HG02571 (cell line): ENCODE measurements around the gene FKBP9.
"Not testable (repeated sequence)": the region's sequence is repeated elsewhere in the genome, so short reads cannot be mapped to it uniquely, and the experiment has no call there.

Experiments
- ATAC-seq: cut with Tn5 transposase; IDR thresholded peaks from one replicate; pipeline ENCODE4 v1.9.1; 2021; ENCODE audit warnings: mild to moderate bottlenecking, moderate library complexity; ENCODE audit not compliant: unreplicated experiment

The FKBP9 gene

DNA sequence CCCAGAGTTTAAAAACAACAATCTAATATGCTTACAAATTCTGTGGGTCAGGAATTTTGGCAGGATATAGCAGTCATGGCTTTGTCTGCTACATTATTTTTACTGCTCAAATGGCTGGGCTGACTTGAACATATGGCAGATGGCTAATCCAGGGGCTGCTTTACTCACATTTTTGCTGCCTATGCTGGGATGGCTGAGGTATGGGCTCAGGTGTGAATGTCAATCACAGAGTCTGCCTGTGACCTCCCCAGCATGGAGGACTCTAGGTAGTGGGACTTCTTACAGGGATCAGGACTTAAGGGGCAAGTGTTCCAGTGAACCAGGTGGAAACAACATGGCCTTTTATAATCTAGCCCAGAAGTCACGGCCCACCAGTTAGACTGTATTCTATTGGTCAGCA lies 4.4 kb upstream of the FKBP9 start:
- no peak for ATAC-seq

DNA sequence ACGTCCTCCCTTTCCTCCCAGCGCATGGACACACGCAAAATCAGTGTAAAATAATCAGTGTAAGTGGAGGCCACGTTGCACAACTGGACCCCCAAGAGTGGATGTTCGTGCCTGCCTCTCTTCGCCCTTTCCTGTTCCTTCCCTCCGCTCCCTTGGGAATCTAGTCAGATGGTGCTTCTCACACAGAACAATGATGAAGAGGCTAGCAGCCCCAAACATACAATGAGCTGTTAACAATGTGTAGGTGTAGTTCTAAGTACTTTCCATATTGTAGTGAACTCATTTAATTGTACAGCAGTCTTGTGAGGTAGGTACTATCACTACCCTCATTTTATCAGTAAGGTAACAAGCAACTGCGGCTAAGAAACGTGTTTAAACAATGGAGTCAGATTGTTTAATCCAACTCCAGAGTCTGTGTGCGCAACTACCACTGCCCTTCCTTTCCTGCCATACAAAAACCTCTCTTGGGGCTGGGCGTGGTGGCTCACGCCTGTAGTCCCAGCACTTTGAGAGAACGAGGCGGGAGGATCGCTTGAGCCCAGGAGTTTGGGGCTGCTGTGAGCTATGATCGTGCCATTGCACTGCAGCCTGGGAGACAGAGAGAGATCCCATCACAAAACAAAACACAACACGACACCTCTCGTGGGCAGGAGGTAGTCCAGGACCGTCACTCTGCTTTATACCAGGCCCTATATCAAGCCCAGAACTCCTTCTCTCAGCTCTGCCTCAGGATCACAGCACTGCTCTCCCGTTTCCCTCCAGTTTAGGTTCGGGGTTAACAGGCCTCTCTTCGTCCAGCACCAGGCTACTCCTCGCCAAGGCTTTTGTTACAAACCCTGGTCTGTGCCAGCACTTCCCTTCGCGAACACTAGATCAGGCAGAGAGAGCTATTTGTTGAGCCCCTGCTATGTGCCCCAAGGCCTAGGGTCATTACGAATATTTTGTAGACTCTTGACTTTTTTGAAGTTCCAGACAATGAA lies 1.1 kb downstream of the FKBP9 start:
- ATAC-seq: no peak

DNA sequence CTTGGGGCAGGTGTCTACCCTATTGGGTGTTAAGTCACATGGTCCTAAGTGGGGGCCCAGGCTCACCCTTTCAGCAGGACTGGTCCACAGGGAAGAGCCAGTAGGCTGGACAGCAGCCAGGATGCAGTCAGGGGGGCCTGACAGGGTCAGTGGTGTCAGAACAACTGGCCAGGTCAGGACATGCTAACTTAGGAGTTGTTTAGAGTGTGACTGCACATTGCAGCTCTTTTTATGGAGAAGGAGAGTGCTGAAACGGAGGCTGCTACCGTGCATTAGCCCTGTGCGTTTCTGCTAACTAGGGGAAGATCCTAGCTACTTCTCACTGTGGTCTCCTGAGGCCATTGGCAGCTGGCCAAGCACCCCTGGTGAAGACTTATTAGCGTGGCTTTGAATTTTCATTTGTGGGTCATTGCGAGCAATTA lies 6.7 kb downstream of the FKBP9 start:
- not testable (repeated sequence) for ATAC-seq

DNA sequence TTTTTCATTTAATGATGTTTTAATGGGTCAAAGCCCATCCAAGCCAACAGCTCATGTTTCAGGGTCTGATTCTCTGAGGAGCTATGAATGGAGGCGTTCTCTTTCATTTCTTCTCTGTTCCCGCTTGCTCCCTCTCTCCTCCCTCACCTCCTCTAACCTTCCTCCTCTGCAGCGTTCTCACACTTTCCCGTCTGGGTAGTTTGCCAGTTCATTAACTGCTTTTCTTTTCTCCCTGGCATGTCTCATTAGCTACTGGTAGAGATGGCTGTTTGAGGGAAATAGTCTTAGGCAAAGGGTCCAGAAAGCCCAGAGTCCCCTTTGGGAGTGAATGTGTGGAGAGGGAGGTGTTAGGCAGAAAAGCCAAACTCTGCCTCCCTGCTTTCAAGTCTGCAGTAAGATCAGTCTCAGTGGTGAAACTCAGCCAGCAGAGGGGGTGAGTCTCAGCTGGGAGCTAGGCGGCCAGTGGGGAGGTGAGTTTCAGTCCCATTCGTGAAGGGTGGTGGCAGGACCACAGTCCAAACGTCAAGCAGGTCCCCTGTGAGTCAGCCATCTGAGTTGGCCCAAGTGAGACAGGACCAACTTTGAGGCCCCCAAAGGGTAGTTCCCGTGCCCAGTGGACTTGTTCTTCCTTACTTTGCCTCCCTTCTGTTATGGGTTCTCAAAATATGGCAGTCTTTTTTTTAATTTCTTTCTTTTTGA lies 7.4 kb downstream of the FKBP9 start:
- ATAC-seq: peak; percentile 95

DNA sequence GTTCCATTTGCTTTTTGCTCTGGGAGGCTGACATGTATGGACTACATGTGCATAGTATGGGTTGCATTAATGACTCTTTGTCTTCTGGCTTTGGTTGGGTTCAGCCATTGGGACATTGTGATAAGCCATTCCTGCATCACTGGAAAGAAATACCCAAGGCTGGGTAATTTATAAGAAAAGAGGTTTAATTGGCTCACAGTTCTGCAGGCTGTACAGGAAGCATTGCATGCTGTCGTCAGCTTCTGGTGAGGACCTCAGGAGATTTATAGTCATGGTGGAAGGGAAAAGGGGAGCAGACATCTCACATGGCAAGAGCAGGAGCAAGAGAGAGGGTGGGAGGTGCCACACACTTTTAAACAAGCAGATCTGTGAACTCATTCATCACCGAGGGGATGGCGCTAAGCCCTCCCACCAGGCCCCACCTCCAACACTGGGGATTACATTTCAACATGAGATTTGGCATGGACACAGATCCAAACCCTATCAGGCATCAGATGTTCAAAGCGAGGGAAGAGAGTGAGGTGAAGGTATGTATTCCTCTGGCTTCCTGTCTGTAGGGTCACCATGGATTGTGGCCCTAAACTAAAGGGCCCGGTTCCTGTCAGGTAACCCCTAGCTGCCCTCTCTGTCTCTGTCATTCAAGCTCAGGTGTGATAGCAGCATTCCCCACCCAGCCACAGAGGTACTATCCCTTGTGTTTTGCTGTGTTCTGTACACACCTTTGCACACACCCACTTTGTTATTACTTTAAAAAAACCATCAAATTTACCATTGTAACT lies 9.4 kb downstream of the FKBP9 start:
- ATAC-seq: not testable (repeated sequence)

DNA sequence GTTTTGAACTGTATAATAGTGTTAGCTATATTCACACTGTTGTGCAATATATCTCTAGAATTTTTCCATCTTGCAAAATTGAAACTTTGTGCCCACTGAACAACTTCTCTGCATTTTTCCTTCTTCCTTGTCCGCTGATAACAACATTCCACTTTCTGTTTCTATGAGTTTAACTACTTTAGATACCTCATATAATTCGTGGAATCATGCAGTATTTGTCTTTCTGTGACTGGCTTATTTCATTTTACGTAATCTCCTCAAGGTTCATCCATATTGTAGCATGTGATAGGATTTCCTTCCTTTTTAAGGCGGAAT lies 10.0 kb downstream of the FKBP9 start:
- ATAC-seq: not testable (repeated sequence)

DNA sequence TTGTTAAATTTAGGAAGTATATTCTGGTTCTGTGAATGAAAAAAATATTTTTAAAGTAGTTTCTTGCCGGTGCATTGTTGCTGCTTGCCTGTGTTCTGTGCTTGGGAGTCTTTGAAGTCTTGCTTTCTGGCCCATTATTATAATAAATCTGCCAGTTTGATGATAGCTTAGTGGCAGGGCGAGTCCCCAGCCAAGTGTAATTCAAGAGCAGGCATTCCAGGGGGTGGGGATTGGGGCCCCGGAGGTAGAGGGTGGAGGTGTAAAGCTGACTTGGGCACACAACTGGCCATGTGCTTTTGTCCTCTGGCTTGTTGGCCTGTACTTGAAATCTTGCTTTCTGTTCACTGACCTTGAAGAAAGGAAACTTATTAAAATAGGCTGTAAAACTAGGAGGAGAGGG lies 14.7 kb downstream of the FKBP9 start:
- not testable (repeated sequence) for ATAC-seq

DNA sequence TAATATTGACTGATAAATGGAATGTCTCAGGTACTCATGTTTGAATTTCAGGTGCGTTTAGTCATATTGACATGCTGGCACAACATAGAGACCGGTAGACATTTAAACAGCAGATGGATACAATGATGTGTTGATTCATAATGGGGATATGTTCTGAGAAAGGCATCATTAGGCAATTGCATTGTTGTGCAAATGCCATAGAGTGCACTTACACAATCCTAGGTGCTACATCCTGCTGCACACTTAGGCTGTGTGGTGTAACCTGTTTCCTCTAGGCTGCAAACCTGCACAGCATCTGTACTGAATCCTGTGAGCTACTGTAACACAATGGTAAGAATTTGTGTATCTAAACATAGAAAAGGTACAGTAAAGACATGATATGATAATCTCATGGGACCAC lies 19.9 kb downstream of the FKBP9 start:
- not testable (repeated sequence) for ATAC-seq

DNA sequence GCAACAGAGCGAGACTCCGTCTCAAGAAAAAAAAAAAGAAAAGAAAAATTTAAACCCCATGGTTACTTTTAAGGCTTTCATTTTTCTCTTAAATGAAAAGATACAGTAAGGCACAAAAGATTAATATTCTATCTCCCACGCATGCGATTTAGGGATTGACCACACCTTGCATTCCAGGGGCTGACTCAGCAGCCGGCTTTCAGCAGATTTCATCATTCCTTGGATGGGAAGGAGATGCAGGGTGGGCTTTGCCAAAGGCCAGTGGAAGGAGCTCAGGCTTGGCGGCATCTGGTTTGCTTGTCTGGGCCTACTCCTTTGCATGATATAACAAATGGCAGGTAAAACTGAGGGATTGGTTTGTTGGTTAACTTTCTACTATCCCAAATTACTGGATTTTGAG lies 22.0 kb downstream of the FKBP9 start:
- not testable (repeated sequence) for ATAC-seq

DNA sequence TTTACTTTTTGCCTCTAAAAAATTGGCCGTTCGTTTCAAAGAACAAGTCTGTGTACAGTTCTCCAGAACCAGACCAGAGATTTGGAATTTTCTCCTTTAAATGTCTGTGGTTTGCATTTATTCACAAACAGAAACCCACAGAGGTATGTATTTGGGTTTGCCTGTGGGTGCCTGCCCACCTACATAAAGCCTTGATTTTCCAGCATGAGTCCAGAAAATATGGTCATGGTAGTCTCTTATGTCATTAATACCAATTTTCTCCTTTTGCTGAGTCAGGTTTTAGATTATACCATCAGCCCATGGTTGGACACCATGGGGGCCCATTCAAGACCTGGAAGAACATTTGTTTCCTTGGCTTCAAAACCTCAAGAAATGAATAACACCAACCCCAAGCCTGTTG lies 22.7 kb downstream of the FKBP9 start:
- not testable (repeated sequence) for ATAC-seq

DNA sequence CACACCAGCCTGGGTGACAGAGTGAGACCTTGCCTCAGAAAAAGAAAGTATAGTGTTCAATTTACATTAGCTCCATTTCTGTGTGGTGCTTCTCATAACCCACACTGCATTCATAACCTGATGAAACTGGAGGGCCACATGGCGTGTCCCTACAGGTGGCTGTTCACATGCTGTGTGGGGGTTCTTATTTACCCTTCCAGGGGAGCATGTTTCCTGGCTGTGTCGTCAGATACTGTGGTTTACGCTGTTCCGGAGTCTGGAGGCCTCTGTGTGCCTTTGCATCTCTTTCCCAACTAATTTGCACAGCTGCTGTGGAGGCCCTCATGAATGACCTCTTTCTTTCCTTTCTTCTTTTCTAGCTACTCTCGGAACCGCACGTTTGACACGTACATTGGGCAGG lies 30.9 kb downstream of the FKBP9 start:
- peak; percentile 86 for ATAC-seq

DNA sequence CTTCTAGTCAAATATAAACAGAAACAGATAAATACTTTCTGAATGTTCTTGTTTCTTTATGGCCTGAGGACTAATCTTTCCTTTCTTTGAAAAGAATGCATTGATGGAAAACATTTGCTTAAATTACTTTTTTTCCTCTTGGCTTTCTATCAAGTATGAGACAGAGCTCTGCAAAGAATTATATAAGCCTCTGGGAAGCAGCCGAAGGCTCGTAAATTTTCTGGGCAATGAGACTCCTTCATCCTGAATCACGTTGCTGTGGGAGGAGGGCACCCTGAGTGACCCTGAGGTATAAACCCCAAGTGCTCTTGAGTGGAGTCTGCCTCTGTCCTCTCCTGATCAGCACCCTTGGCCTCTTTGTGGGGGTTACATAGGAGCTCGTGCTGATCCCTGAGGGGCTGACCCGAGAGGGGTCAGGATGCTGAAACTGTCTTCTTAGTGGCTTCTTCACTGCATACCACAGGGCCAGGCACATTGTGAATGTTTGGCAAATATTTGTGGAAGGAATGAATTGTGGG lies 33.9 kb downstream of the FKBP9 start:
- ATAC-seq: not testable (repeated sequence)

DNA sequence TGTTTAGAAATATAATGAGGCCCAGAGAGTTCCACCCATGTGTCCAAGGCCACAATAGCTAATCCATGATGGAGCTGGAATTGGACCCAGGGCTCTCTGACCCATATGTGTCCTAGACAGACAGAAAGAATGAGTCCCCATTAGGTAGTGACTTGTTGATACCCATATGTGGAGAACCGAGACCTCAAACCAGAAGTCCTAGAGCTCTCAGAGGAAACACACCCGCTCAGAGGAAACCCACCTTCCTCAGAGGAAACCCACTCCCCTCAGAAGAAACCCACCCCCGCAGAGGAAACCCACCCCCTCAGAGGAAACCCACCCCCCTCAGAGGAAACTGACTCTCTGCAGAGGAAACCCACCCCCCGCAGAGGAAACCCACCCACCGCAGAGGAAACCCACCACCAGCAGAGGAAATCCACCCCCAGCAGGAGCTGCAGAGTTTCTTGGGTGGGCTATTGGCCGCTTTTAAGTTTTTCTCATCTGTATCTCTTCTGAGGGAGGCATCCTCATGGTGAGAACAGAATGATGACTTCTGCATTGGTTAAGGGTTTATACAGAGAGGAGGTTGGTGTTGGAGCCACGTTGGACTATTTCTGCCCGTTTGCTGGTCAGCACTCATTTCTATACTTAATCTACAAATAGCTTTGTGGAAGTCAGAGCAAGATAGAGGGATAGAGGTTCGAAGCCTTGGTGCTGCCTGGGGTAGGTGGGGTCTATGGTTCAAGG lies 34.9 kb downstream of the FKBP9 start:
- ATAC-seq: not testable (repeated sequence)

DNA sequence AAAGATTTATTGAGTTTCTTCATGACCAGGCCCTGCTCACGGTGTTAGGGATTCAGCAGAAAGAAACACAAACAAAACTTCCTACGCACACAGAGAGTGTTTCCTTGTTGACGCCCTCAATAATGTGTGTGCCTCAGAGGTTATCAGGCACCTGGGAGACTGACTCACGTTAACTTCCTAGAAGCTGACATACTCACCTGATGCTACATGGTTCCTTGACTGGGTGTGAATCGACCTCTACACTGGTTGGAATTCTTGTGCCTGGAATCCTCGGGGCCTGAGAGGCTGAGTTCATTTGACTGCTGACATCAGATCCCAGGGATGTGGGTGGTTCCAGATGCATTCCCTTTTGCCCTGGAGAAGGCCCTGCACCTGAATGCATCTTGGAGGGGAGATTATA lies 35.5 kb downstream of the FKBP9 start:
- ATAC-seq: not testable (repeated sequence)

DNA sequence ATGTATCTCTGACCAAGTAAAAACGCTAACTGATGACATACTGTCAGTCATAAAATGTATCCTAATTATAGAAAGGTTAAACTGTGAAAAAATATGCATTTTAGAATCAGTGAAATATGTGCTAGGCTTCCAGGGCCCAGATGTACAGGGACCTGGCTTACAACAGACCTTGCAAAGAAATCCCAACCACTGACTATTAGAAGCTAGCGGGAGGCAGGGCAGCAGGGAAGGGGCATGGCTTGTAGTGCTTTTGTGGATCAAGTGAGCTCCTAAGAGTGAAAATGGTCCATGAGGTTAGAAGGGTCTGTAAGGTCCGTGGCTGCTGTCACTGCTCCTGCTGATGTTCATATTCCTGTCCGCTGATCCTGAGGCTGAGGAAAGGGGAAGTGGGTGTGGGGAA lies 40.7 kb downstream of the FKBP9 start:
- peak; percentile 24 for ATAC-seq

DNA sequence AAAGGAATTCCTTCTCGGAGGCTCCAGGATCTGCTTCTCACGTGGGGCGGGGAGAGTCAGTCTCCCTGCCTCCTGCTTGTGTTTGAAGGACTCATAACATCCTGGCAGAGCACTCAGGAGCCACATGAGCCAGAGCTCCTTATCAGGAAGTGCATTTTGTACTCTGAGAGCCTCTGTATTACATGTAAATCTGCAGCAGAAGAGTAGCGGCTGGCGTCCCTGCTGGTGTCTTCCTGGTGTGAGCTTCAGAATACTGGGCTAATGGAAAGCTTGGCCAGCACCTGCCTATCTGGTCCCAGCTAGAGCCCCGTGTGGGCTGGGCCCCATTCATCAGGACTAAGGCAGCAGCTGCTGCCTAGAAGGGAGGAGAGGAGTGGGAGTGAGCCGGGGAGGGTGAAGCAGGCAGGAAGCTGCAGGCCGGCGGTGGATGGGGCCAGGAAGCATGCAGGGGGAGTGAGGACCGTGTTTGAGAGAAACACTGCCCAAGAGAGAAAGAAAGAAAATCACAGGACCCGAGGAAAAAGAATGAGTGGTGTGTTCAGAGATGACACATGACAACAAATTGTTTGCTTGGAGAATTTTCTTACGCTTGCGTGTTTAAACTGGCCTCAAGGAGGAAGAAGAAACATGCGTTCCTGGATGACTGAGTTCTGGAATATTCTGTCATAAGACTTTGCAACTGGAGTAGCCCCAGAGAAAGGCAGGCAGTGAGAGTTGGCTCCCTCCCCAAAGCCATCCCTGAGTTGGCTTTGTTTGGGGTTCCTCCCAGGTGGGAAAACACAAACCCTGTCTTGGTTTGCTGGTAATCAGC lies 41.3 kb downstream of the FKBP9 start:
- peak; percentile 49 for ATAC-seq

DNA sequence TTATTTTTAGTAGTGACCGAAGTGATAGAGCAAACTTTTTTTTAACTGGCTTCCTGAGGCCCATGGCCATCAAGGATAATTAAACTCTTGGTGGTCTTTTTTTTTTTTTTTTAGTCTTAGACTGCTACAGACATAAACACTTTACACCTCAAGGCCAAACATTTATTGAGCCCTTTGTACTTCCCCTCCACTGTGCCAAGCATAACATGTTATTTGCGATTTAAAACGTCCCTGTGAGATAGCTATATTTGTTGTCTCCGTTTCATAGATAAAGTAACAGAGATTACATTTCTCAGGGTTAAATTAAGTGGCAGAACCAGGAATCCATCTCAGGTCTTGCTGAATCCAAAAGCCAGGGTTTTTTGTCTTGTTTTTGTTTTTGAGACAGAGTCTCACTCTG lies 42.1 kb downstream of the FKBP9 start:
- not testable (repeated sequence) for ATAC-seq

DNA sequence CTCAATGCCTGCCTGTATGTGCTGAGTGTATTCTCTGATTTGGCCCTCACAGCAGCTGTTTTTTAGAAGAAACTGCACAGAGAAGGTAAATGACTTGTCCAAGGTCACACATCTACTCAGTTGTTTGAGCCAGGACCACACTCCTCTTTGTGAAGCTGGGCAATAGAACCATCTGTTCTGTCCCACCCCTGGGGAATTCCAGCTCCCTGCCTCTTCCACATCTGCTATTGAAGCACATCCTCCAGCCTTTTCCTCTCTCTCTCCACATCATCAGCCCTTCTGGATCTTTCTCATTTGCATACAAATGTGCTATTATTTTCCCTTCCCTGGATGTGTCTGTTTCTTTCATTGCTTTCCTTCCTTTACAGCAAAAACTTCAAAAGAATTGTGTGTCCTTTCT lies 45.9 kb downstream of the FKBP9 start:
- ATAC-seq: not testable (repeated sequence)

DNA sequence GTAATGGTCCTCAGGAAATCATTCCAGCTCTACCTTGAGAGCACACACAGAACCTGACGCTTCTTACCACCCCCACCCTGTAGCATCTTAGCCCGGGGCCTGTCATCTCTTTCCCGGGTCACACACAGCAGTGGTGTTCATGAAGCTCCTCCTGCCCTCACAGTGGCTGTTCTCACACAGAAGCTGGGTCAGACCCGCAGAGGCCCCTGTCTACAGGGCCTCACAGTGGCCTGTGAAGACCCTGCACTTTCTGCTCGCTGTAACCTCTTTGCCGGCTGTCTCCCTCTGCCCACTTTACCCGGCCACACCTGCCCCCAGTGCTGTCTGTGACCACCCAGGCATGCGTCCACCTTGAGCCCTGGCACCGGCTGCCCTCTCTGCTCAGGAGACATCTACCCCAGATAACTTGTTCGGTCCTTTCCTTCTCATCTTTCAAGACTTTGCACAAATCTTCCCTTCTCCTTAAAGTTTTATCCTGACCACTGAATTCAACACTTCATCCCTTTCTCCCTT lies 46.9 kb downstream of the FKBP9 start:
- ATAC-seq: not testable (repeated sequence)
